NCI-H526 treated with DMSO at 0.1 percent for 48 hours (cell line): ENCODE data around the gene GNGT1.

Experiments used
- DNase-seq: peaks from one replicate; lab custom pipeline; 2025; lab: John Stamatoyannopoulos, UW

Gene GNGT1

DNA sequence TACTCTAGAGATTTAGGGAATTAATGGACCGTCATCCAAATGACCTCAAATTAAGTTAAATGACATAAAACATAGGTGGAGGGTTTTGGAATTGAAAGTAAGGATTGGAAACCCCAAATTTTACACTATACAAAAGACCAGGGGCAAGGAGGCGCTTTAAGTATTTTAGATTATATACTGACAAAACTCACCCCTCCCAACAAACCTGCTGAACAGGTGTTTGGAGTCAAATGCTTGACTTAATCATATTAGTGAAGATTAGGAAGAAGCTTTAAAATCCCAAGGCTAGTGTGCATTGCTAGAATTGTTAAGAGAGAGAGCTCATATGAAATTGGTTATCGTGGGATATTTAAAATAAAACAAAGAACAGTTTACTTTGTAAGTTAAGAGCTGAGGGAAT, at the start of gene GNGT1:
Gene GNGT1, plus strand, starts transcription at position 301 of the 400 bp plus-strand sequence. CDS start 180 bp downstream, outside the sequence.
- DNase-seq = no peak

DNA sequence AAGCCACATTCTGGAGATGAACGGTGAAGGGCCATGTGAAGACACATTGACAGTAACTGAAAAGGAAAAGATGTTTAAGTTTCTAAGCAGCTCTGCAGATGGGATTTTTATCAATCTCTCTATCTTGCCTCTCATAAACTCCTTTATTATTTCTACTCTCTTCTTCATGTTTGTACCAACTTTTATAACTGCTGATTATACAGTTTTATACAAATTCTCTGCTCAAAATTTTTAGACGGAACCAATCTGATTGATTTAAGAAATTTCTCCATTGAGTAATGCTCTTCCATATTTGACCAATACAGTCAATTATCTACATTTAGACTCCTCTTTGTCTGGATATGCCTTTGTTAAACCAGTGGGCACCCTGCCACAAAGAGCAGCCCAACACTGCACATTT, 47.5 kb upstream of the GNGT1 start:
- no peak for DNase-seq

DNA sequence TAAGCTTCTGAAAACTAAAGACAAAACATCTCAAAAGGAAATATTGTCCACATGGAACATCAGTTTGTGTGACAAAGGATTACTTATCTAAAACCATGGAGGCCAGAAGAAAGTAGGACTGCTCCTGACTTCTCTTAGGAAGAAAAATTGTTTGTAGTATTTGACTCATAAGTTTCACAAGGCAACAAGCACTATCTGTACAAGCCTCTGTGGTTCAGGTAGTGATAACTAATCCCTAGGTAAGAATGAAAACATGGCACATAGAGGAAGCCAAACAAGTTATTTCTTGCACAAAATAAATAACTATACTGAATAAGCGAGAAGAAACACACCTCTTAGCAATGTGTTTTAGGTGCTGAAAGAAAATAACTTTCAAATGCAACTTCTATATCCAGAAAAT, 46.1 kb upstream of the GNGT1 start:
- DNase-seq = no peak

DNA sequence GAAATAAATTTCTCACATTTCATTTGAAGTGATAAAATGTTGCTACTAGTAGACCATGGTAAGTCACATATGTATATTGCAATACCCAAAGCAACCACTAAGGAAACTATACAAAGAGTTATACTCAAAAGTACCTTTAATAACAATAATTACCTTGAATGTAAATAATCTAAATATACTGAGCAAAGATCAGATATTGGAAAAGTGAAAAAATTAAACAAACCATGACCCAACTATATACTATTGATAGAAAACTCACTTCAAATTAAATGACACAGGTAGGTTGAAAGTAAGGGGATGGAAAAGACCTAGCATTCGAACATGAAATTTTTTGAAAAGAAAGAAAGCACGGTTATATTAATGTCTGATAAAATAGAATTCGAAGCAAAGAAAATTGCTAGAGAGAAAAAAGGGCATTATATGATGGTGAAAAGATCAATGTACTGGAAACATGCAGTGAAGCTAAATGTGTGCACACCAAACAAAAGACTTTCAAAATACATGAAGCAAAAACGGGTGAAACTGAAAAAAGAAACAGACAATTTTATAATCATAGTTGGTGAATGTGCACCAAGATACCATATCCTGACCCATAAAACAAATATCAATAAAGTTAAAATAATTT, 44.9 kb upstream of the GNGT1 start:
- no peak for DNase-seq

DNA sequence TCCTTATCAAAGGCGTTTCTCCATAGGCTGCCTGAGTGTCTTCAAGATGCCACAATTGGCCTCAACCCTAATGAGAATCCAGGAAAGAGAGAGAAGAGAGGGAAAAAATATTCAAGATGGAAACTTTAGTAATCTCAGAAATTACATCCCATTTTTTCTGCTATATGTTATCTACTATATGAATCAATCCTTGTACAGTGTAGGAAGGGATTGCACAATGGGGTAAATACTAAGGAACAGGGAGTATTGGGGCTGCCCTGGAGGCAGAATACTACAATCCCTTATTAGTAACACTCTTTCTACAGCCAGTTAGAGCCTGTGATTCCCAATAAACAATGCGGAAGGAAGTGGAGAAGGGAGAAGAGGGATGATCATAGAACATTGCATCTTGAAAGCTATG, 43.7 kb upstream of the GNGT1 start:
- DNase-seq = no peak

DNA sequence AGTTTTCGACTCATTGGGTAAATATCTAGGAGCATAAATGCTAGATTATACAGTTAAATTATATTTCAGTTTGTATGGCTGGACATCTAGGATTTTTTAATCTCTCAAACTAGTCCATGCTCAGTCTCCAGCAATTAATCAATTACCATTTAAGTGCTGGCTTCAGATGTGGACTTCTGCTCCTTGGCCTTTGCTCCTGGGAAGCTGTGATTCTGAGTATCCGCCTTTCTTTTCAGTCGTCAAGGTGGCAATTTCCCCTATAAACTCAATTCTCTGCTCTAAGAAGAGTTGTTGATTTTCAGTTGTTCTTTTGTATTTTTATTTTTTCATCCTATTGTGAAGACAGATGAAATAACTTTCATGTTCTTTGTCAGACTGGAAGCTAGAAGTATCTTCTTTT, 39.5 kb upstream of the GNGT1 start:
- DNase-seq = no peak

DNA sequence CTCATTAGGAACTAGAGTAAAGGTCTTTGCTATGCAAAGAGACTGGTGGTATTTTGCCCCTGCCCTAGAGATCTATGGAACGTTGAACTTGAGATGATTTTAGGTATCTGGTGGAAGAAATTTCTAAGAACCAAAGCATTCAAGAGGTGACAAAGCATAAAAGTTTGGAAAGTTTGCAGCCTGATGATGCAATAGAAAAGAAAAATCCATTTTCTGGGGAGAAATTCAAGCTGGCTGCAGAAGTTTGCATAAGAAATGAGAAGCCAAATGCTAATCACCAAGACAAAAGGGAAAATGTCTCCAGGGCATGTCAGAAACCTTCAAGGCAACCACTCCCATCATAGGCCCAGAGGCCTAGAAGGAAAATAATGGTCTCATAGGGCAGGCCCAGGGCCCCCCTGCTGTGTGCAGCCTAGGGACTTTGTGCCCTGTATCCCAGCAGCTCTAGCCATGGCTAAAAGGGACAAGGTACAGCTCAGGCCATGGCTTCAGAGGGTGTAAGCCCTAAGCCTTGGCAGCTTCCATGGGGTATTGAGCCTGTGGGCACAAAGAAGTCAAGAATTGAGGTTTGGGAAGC, 32.3 kb upstream of the GNGT1 start:
- DNase-seq = no peak

DNA sequence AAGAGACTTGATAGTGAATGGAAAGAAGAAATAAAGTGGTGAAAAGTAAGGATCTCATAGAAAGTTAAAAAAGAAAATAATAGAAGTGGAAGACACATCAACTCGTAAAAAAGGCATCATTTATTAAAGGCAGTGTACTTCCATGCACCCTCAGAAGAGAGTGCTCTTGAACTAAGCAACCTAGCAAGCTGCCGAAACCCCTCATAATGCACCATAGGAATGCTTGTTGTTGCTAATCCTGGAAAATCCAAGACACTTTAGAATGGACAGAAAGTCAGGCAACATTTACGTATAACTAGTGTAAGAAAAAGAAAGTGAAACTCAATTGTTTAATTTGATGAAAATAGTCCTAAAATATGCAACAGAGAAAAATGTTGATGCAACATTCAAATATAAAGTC, 28.6 kb upstream of the GNGT1 start:
- DNase-seq = no peak

DNA sequence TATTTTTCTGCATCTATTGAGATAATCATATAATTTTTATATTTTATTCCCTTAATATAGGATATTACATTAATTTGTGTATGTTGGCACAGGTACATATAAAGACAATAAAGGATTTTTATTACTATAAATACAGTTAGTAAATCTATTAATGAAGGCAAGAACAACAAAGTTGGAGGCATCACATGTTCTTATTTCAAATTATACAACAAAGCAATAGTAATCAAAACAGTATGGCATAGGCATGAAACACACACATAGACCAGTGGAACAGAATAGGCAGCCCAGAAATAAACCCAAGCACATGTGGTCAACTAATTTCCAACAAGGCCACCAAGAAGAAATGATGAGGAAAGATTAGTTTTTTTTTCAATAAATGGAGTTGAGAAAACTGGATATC, 27.0 kb upstream of the GNGT1 start:
- no peak for DNase-seq

DNA sequence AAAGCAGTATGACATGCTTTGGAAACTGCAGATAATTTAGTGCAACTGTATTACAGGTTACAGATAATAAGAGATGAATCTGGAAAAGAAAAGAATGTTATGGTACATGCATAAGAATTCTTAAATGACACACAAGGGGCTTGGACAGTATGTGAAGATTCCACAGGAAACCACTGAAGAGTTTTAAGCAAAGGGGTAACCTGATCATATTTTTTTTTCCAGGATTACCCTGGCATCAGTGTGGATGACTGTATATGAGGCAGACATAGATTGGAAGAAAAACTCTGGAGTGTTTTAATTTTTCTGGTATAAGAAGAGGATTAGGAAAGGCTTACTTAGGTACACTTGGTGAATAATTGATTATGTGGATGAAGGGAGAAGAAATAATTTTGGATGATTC, 23.9 kb upstream of the GNGT1 start:
- no peak for DNase-seq

DNA sequence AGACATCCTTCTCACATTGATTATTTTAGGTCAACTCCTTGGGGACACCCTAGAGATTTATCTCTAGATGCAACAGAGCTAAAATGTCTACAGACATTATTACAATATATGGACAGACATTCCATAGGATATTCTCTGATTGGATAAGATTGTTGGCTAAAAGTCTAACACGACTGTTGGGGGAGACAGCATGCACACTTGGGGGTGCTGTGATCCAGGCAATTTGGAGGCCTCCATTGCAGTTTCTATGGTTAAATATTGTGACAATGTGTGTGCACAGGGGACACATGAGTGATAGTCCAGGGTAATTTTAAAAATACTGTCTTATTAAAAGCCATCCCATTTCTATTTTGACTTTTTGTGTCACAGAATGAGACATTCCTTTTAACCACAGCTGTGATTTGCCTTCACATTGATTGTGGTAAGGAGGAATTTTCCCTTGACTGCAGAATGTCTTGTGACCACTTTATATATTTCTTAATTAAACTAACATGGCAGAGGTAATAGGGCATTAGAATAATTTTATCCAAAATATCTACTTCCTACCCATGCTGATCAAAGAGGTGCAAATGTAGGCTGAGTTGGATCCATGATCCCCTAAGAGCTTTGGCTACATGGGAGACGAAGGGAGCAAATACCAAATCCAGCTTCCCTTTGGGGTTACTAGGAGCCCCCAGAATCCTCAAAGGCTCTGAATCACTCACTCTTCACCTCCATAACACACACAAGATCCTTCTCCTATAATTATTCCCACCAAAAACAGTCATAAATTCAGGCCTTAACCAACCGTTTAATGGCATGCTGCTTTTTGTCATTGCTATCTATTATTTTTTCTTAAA, 23.1 kb upstream of the GNGT1 start:
- no peak for DNase-seq

DNA sequence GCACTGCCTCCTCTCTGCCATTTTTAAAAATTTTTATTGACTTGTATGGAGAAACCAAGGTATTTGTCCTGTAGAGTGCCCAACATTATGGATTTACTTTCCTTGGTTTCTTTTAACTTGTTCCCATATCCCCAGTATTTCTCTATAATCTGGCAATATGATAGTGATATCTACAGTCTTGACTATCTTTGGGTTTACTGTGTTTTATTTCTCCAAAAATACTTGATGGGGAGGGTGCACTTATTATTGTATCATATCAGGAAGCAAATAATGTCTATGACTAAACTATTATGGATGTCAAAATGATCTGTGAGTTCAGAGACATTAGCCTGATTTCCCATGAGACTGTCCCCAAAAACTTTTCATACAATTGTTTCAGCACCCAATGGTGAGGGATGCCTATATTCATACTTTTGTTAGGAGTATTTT, 22.4 kb upstream of the GNGT1 start:
- DNase-seq = no peak

DNA sequence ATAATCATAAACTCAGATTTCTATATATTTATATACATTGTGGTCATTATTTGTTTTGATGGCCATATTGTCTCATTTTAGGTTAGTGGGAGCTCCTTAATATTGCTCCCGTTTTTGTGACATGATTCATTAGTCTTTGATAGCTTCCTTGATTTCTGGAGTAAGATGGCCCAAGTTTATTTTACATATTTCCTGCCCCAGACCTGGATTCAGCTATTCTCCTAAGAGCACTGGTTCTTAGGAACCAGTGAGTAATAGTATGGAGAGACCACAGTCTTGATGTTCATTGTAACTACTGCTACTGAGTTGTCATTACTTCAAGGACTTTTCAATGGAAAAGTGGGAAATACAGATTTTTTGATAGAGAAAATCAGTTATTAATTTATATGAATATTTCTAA, 21.8 kb upstream of the GNGT1 start:
- DNase-seq = no peak

DNA sequence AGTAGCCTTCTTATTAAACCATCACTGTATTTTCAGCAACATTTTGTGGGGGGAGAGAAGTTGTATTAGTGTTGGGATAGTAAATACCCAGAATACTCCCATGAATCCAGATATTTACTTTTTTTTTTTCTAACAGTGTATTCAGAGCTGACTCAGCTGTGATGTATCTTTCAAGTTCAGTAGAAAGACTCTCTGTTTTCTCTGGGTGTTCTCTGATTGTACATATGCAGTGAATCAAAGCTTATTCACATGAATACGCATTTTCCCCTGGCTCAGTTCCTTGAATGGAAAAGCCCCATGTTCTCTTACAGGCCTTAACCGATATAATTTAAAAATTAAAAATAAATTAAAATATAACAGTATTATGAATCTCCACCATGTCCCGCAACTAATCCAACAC, 17.1 kb upstream of the GNGT1 start:
- no peak for DNase-seq

DNA sequence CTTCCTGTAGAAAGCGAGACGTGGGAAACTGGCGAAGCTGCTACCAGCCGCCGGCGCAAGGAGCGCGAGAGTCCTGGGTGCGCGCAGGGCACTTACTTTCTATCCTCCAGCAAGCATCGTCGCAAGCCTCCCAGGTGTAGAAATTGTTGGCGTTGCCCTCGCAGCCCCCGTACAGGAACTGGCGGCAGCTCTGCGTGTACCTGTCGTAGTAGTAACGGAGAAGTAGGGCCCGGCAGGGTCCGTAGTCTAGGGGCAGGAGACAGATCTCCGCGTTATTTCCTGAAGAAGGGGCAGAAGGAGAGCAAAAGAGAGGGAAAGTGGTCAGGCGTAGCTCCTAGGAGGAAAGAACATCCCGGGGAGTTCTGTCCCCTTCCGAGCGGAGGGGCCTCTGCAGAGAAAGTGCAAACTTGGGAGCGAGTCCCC, 16.3 kb upstream of the GNGT1 start:
- peak; percentile 25 for DNase-seq

DNA sequence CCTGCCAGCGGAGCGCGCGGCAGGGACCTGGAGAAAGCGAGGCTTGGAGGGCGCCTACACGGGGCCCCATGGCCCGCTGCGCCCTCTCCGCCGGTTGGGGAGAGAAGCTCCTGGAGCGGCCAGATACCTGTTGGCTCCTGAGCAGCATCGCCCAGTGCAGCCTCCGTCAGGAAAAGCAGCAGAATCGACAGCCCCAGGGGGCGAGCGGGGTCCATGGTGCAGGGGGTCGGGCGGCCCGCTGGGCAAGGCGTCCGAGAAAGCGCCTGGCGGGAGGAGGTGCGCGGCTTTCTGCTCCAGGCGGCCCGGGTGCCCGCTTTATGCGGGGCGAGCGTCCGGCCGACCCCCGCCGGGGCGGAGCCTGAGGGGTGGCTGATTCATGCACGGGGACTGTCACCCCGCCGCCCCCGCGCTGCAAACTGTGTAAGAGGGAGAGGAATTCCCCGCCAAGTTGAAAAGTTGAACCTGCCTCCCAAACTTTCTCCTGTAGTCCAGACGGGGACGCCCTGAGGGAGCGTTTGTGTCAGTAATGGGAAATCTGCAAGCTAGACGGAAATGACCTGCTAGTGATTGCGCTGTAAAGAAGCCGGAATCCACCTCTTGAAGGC, 15.8 kb upstream of the GNGT1 start, which contains the start of gene TFPI2:
Gene TFPI2, minus strand, starts transcription at position 290 of the 605 bp plus-strand sequence. Its CDS starts 75 bp downstream, at position 215.
- no peak for DNase-seq

DNA sequence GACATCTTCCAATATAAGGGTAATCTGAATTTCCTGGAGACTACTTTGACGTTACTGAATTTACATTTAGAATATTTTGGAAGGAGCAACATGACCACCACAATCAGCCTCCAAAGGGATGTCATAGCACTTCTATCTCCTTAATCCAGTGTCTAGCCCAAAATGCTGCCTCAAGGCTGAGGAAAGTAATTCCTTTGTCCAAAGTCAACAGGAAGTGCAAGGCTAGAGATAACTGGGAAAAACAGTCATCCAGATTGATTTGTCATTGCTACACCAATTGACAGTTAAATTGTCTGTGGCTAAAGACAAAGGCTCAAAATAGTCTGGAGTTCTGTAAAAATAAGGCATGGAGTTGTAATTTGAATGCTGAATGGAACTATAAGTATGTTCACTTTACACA, 11.9 kb upstream of the GNGT1 start:
- no peak for DNase-seq

DNA sequence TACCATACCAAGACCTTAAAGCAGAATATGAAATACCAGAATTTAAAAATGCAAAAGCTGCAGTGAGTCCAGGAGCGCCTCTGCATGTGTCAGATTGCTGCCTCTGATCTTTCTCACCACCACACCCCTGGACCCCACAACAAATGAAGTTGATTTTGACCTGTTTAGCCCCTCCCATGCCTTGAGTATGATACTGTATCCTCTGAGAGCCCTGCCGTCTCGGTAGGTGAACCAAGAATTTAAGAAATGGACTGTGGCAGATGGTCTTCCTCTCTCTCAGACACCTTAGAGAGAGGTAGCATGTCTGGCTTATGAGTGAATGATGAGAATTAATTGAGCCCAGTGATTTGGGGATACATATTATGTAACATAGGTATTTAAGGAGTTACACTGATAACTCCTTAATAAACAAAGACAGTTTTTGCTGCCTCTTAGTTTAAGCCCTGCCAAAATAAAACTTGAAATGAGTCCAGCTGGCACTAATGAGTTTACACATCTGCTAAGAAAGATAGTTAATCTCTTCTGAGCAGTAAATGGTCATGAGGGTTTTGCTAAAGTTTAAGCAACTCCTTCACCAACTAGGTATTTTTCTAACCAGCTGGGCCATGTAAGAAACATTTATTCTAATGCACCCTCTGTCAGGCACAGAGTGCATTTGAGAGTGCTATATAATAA, 11.3 kb upstream of the GNGT1 start:
- no peak for DNase-seq

DNA sequence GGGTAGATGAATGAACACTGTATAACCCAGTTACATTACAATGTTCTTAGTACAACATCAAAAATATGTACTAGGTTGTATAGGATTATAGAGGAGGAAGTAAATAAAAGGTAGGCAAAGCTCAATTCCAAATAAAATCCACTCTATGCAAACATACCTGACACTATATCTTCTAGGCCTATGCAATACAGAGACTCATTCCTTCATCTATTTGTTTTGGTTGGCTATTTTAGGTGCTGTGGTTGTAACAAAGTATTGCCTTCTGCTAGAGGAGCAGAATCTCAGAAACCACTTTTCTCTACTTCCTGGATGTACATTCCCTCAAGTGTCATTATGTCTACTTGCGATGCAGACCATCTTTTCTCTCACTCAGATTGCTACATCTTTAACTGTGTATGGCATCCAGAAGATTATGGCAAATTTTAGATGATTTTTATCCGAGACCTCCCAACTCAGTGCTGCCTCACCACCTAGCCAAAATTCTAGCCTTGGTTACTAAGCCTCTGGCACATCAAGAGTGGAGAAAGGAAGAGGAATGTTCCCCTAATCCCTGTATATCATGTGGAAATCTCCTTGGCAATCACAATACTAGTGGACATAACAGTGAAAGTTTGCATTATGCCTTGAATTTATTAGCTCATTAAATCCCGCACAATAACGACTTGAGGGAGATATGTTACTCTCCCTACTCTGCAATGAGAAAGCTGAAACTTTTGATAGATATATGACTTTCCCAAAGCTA, 10.3 kb upstream of the GNGT1 start:
- no peak for DNase-seq

DNA sequence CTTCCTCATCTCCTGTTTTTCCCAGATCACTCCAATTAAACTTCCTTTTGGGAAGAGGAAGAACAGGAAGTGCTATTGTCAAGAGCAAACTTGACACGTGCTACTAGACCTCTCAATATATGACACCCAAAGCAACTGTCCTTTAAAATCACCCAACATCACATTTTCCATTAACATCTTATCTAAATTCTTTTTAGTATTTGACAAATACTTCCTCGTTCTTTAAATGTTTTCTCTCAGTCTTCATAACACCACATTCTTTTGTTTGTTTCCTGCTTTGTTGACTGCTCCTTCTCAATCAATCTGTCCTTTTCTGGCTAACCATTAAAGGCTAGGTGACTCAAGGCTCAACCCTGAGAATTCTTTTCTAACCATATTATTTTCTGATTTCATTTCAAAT, 8.7 kb upstream of the GNGT1 start:
- DNase-seq = no peak

DNA sequence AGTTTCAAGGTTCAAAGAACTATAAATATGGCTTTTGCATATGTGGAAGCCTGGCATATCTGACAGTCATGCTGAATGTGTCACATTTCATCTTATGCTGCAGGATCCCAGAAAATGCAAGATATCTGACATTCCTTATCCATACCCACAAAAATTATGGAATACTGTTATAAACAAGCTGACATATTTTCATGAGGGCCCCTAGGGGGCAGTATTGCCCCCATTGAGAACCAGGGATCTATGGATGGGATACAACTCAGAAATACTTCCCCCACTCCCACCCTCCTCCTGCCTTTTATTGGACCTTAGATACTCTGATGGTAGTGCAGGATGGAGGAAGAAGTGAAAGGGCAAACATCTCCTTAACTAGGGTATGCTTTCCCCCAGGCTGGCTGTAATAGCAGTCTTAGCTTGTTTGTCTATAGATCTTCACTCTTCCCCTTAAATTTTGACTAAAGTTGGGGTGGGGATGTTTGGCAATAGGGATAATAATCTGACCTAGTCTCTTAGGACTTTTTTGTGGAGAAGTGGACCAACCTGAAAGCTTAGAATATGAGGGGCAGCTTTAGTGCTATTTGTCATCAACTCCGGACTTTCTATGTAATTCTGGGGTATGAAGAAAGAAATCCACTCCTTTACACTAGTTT, 3.5 kb upstream of the GNGT1 start:
- no peak for DNase-seq
